Right lobe of liver (tissue), 4 donors: ENCODE data around the gene KSR2.

Source experiments
- POLR2A ChIP-seq: fragments of 450-650 bp; IDR thresholded peaks from one replicate; pipeline ENCODE4 v1.6.1; 2017; ENCODE audit warnings: antibody characterized with exemption, mild to moderate bottlenecking
- TF ChIP-seq, protein P1 (sequence below), 4 donors: fragments of 200-600 bp in 3 of 4; fragments of 450-650 bp in 1 of 4; IDR thresholded peaks; one replicate each; pipeline versions ENCODE4 v1.5.1 to v1.8.0; 2016 to 2022; ENCODE audit warnings: antibody characterized with exemption in 4 of 4, mild to moderate bottlenecking in 2 of 4
- donor health status: DM: no; HTN: no; CAD: no.
- donor health status: DM: no; HTN: no; CAD: no.
- donor health status: DM: no; HTN: yes; CAD: no.

DNA sequence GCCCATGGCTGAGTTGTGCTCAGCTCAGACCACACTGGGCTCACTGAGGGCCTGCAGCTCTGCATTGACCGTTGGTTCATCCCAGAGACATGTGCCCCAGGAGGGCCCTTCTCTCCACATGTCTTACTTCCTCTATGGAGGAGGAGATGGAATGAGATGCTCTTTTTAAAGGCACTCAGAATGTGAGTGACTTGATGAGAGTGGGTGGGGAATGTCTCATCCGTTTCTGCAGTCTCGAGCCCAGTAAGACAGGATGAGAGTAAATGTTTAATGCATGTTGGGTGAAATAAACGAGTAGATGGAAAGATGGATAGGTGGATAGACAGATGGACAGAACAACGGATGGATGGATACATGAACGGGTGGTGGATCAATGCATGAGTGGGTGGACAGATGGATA lies 538.5 kb downstream of the KSR2 start:
- TF ChIP-seq, protein P1, sequence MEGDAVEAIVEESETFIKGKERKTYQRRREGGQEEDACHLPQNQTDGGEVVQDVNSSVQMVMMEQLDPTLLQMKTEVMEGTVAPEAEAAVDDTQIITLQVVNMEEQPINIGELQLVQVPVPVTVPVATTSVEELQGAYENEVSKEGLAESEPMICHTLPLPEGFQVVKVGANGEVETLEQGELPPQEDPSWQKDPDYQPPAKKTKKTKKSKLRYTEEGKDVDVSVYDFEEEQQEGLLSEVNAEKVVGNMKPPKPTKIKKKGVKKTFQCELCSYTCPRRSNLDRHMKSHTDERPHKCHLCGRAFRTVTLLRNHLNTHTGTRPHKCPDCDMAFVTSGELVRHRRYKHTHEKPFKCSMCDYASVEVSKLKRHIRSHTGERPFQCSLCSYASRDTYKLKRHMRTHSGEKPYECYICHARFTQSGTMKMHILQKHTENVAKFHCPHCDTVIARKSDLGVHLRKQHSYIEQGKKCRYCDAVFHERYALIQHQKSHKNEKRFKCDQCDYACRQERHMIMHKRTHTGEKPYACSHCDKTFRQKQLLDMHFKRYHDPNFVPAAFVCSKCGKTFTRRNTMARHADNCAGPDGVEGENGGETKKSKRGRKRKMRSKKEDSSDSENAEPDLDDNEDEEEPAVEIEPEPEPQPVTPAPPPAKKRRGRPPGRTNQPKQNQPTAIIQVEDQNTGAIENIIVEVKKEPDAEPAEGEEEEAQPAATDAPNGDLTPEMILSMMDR (IDR thresholded peaks at IDR 0.05) = no peak
- no peak for TF ChIP-seq POLR2A
